Liver (tissue), 3 donors: ENCODE measurements around the gene CSMD2.

Experiments
- EGR1 ChIP-seq, 2 donors: IDR thresholded peaks; 2 replicates each; pipeline ENCODE4 v1.6.1; 2016 to 2018; ENCODE audit warnings: antibody characterized with exemption in 2 of 2, low read depth in 2 of 2
- GABPA ChIP-seq, 2 donors: IDR thresholded peaks in 1 of 2; conservative IDR thresholded peaks in 1 of 2; 2 replicates each; pipeline ENCODE4 v1.6.1; 2016; ENCODE audit warnings: antibody characterized with exemption in 2 of 2, mild to moderate bottlenecking in 1 of 2, moderate library complexity in 1 of 2
- HNF4G ChIP-seq: IDR thresholded peaks from 2 replicates; pipeline ENCODE4 v1.6.1; 2016; ENCODE audit warnings: antibody characterized with exemption
- JUND ChIP-seq, 2 donors: IDR thresholded peaks; 2 replicates each; pipeline ENCODE4 v1.6.1; 2016; ENCODE audit warnings: antibody characterized with exemption in 2 of 2
- RXRA ChIP-seq, 2 donors: IDR thresholded peaks; 2 replicates each; pipeline ENCODE4 v1.6.1; 2017 to 2018; ENCODE audit warnings: antibody characterized with exemption in 2 of 2, mild to moderate bottlenecking in 1 of 2
- TAF1 ChIP-seq: conservative IDR thresholded peaks from 2 replicates; pipeline ENCODE4 v1.6.1; 2016; ENCODE audit warnings: antibody characterized with exemption, mild to moderate bottlenecking
- TF ChIP-seq, protein P1 (sequence below): IDR thresholded peaks from 2 replicates; pipeline ENCODE4 v1.6.1; 2016; ENCODE audit warnings: antibody characterized with exemption
- TF ChIP-seq, protein P2 (sequence below): IDR thresholded peaks from 2 replicates; pipeline ENCODE4 v1.6.1; 2016; ENCODE audit warnings: antibody characterized with exemption
- TF ChIP-seq, protein P3 (sequence below): fragments of 150-350 bp; IDR thresholded peaks from 2 replicates; pipeline ENCODE4 v1.5.1; 2017; ENCODE audit warnings: improper control_type of control experiment, low read depth, low read length; ENCODE audit not compliant: missing input control
- donor health status: healthy.
- donor health status: healthy.

DNA sequence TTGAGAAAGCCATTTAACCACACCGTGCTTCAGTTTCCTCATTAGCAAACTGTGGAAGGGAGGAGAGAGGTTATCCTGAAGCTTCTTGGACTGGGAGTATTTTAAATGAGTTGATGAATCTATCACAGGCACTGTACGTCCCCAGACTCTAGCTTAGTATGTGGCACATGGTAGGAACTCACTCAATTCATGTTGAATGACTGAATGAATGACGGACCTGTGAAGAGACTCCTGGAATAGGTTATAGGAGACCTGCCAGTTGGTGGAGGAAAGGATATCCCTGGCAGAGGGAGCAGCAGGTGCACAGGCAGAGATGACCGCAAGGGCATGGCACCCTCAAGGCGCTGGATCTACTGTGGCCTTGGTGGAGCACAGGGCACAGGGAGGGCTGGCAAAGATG, 182.6 kb downstream of the CSMD2 start:
- TF ChIP-seq, protein P1, sequence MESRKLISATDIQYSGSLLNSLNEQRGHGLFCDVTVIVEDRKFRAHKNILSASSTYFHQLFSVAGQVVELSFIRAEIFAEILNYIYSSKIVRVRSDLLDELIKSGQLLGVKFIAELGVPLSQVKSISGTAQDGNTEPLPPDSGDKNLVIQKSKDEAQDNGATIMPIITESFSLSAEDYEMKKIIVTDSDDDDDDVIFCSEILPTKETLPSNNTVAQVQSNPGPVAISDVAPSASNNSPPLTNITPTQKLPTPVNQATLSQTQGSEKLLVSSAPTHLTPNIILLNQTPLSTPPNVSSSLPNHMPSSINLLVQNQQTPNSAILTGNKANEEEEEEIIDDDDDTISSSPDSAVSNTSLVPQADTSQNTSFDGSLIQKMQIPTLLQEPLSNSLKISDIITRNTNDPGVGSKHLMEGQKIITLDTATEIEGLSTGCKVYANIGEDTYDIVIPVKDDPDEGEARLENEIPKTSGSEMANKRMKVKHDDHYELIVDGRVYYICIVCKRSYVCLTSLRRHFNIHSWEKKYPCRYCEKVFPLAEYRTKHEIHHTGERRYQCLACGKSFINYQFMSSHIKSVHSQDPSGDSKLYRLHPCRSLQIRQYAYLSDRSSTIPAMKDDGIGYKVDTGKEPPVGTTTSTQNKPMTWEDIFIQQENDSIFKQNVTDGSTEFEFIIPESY, result no peak
- TF ChIP-seq, protein P2, sequence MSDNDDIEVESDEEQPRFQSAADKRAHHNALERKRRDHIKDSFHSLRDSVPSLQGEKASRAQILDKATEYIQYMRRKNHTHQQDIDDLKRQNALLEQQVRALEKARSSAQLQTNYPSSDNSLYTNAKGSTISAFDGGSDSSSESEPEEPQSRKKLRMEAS, result no peak
- TF ChIP-seq, protein P3, sequence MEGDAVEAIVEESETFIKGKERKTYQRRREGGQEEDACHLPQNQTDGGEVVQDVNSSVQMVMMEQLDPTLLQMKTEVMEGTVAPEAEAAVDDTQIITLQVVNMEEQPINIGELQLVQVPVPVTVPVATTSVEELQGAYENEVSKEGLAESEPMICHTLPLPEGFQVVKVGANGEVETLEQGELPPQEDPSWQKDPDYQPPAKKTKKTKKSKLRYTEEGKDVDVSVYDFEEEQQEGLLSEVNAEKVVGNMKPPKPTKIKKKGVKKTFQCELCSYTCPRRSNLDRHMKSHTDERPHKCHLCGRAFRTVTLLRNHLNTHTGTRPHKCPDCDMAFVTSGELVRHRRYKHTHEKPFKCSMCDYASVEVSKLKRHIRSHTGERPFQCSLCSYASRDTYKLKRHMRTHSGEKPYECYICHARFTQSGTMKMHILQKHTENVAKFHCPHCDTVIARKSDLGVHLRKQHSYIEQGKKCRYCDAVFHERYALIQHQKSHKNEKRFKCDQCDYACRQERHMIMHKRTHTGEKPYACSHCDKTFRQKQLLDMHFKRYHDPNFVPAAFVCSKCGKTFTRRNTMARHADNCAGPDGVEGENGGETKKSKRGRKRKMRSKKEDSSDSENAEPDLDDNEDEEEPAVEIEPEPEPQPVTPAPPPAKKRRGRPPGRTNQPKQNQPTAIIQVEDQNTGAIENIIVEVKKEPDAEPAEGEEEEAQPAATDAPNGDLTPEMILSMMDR, result no peak
- TF ChIP-seq RXRA (IDR thresholded peaks at IDR 0.05) (no peak), EGR1 (IDR thresholded peaks at IDR 0.05; ENCODE audit: low read depth in 2 of 2) (no peak), JUND (IDR thresholded peaks at IDR 0.05) (no peak), TAF1 (no peak), GABPA (IDR thresholded peaks at IDR 0.05 in 1 of 2, conservative IDR thresholded peaks at IDR 0.05 in 1 of 2) (no peak), HNF4G (no peak)
